Mesodermal cell (in vitro differentiated cells): ENCODE measurements around the gene KRT6B. TPM values are rescaled to one million over a fixed set of nuclear protein-coding genes. Genes with fewer than 3 reads are reported as not detected.
"Not testable (repeated sequence)": the region's sequence is repeated elsewhere in the genome, so short reads cannot be mapped to it uniquely, and the experiment has no call there.

Experiments used
- H3K27ac ChIP-seq: 2 replicates; pipeline ENCODE4 v1.7.0; 2013; ENCODE audit warnings: mild to moderate bottlenecking, low read depth, low read length, moderate library complexity; ENCODE audit not compliant: severe bottlenecking
- H3K36me3 ChIP-seq: 2 replicates; pipeline ENCODE4 v1.7.1; 2013; ENCODE audit warnings: mild to moderate bottlenecking, low read length, moderate library complexity; ENCODE audit not compliant: control insufficient read depth, insufficient read depth
- H3K4me1 ChIP-seq: one replicate; pipeline ENCODE4 v1.7.1; 2013; ENCODE audit warnings: mild to moderate bottlenecking, low read length; ENCODE audit not compliant: insufficient read depth, control insufficient read depth, poor library complexity, severe bottlenecking
- H3K4me3 ChIP-seq: 2 replicates; pipeline ENCODE4 v1.7.0; 2013; ENCODE audit warnings: low read length, control low read depth, mild to moderate bottlenecking; ENCODE audit not compliant: insufficient read depth, poor library complexity, severe bottlenecking; ENCODE audit errors: extremely low read depth
- H3K9me3 ChIP-seq: 2 replicates; pipeline ENCODE4 v1.7.1; 2013; ENCODE audit warnings: mild to moderate bottlenecking, low read length, moderate library complexity; ENCODE audit not compliant: control insufficient read depth
- WGBS, 2 experiments: methylation state at CpG; one replicate each; pipeline ENCODE4 v1.1.5; 2013; ENCODE audit warnings: missing lambda C conversion rate in 2 of 2; ENCODE audit not compliant: insufficient coverage in 2 of 2; 5-methylcytosine and 5-hydroxymethylcytosine counted together
- polyA plus RNA-seq, 2 experiments: library from polyadenylated mRNA; stranded (reverse); fragments of 50-300 nt; gene quantifications; one replicate each; pipeline ENCODE4 v1.2.3, GENCODE V29; 2013

The KRT6B gene
- not detected for polyA plus RNA-seq (2013, experiment 1 of 2)
- not detected for polyA plus RNA-seq (2013, experiment 2 of 2)

GRCh38 chr12:52452101-52452500, at the start of gene KRT6B:
Gene KRT6B, minus strand, starts transcription at chr12:52452146. Its CDS starts 68 bp downstream, at chr12:52452078.
- WGBS, 2 experiments, result 89 to 100% methylated on average over 3 to 6 of the region's 6 CpGs
- H3K27ac ChIP-seq, result no peak within 1 kb of the TSS
- no peaks in the 10 kb centered on the region for H3K4me1 ChIP-seq
- H3K9me3 ChIP-seq, result no peaks in the 10 kb centered on the region
- no peak within 1 kb of the TSS for H3K4me3 ChIP-seq
- H3K36me3 ChIP-seq, result no peaks in the 10 kb centered on the region

- Histone ChIP-seq H3K4me1 (peaks cover under 1% of the 10 kb centered on the region), H3K36me3 (no peaks in the 10 kb centered on the region), H3K9me3 (no peaks in the 10 kb centered on the region), H3K4me3 (no peak overlapping the region), H3K27ac (no peak overlapping the region)
- WGBS, 2 experiments, result 86 to 90% methylated on average over 6 of the region's 7 CpGs
Observed at GRCh38 chr12:52501490-52501889, 49.5 kb upstream of the KRT6B start.

GRCh38 chr12:52500574-52500973, 48.6 kb upstream of the KRT6B start:
- not testable (repeated sequence) for H3K36me3 ChIP-seq, H3K4me3 ChIP-seq
- 86 to 88% methylated on average over 6 of the region's 6 CpGs for WGBS, 2 experiments

GRCh38 chr12:52499806-52500560, 48.0 kb upstream of the KRT6B start:
- no peaks in the 10 kb centered on the region for H3K36me3 ChIP-seq
- H3K4me1 ChIP-seq, result peaks cover 8% of the 10 kb centered on the region
- no peak overlapping the region for H3K4me3 ChIP-seq
- no peaks in the 10 kb centered on the region for H3K9me3 ChIP-seq
- H3K27ac ChIP-seq, result no peak overlapping the region
- WGBS, 2 experiments, result 100% methylated on average over 1 of the region's 5 CpGs

More at GRCh38 chr12:52500574-52500973, 48.6 kb upstream of the KRT6B start:
- H3K27ac ChIP-seq, H3K9me3 ChIP-seq, H3K4me1 ChIP-seq: not testable (repeated sequence)

- Histone ChIP-seq H3K9me3 (no peaks in the 10 kb centered on the region), H3K4me3 (no peak overlapping the region), H3K4me1 (peaks cover 8% of the 10 kb centered on the region), H3K36me3 (no peaks in the 10 kb centered on the region), H3K27ac (no peak overlapping the region)
- no CpG with 5 or more reads among the region's 1 CpG for WGBS, 2 experiments
Observed at GRCh38 chr12:52498946-52499345, 47.0 kb upstream of the KRT6B start.

GRCh38 chr12:52497975-52498374, 46.0 kb upstream of the KRT6B start:
- peaks cover 8% of the 10 kb centered on the region for H3K4me1 ChIP-seq
- no peaks in the 10 kb centered on the region for H3K36me3 ChIP-seq
- 95 to 99% methylated on average over 6 to 7 of the region's 7 CpGs for WGBS, 2 experiments
- no peak overlapping the region for H3K4me3 ChIP-seq
- no peak overlapping the region for H3K27ac ChIP-seq
- H3K9me3 ChIP-seq, result no peaks in the 10 kb centered on the region

- peaks cover 8% of the 10 kb centered on the region for H3K4me1 ChIP-seq
- H3K9me3 ChIP-seq, result no peaks in the 10 kb centered on the region
- no peak overlapping the region for H3K27ac ChIP-seq
- no peak overlapping the region for H3K4me3 ChIP-seq
- no peaks in the 10 kb centered on the region for H3K36me3 ChIP-seq
- 25 to 38% methylated on average over 3 of the region's 4 CpGs for WGBS, 2 experiments
Observed at GRCh38 chr12:52496590-52497071, 44.7 kb upstream of the KRT6B start.

- no peak overlapping the region for H3K27ac ChIP-seq
- no peak overlapping the region for H3K4me3 ChIP-seq
- peaks cover 8% of the 10 kb centered on the region for H3K4me1 ChIP-seq
- H3K36me3 ChIP-seq, result no peaks in the 10 kb centered on the region
- H3K9me3 ChIP-seq, result no peaks in the 10 kb centered on the region
- WGBS, 2 experiments, result 60% methylated on average over 1 of the region's 2 CpGs; no CpG with 5 or more reads in 1 of the 2 experiments
Observed at GRCh38 chr12:52496054-52496453, 44.1 kb upstream of the KRT6B start.

- peaks cover 8% of the 10 kb centered on the region for H3K4me1 ChIP-seq
- 16 to 17% methylated on average over 2 to 3 of the region's 3 CpGs for WGBS, 2 experiments
- no peak overlapping the region for H3K4me3 ChIP-seq
- H3K9me3 ChIP-seq, result no peaks in the 10 kb centered on the region
- no peaks in the 10 kb centered on the region for H3K36me3 ChIP-seq
- no peak overlapping the region for H3K27ac ChIP-seq
Observed at GRCh38 chr12:52495389-52495788, 43.4 kb upstream of the KRT6B start.

GRCh38 chr12:52494518-52494917, 42.6 kb upstream of the KRT6B start:
- no peaks in the 10 kb centered on the region for H3K36me3 ChIP-seq
- H3K4me1 ChIP-seq, result peaks cover 8% of the 10 kb centered on the region
- 70 to 81% methylated on average over 2 to 4 of the region's 4 CpGs for WGBS, 2 experiments
- H3K4me3 ChIP-seq, result no peak overlapping the region
- no peaks in the 10 kb centered on the region for H3K9me3 ChIP-seq
- no peak overlapping the region for H3K27ac ChIP-seq

GRCh38 chr12:52494100-52494499, 42.2 kb upstream of the KRT6B start:
- Histone ChIP-seq H3K9me3 (no peaks in the 10 kb centered on the region), H3K4me3 (no peak overlapping the region), H3K27ac (no peak overlapping the region), H3K36me3 (no peaks in the 10 kb centered on the region), H3K4me1 (peaks cover 8% of the 10 kb centered on the region)
- no CpG with 5 or more reads among the region's 1 CpG for WGBS, 2 experiments
